ENCODE results near the gene TMPRSS11E.

The TMPRSS11E gene

GRCh38 chr4:68432320-68432719 lies 14.9 kb upstream of the TMPRSS11E start:
- TF ChIP-seq, protein P1, sequence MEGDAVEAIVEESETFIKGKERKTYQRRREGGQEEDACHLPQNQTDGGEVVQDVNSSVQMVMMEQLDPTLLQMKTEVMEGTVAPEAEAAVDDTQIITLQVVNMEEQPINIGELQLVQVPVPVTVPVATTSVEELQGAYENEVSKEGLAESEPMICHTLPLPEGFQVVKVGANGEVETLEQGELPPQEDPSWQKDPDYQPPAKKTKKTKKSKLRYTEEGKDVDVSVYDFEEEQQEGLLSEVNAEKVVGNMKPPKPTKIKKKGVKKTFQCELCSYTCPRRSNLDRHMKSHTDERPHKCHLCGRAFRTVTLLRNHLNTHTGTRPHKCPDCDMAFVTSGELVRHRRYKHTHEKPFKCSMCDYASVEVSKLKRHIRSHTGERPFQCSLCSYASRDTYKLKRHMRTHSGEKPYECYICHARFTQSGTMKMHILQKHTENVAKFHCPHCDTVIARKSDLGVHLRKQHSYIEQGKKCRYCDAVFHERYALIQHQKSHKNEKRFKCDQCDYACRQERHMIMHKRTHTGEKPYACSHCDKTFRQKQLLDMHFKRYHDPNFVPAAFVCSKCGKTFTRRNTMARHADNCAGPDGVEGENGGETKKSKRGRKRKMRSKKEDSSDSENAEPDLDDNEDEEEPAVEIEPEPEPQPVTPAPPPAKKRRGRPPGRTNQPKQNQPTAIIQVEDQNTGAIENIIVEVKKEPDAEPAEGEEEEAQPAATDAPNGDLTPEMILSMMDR (IDR thresholded peaks at IDR 0.05; ENCODE audit: control insufficient read depth, insufficient read depth, low read depth, low read length, missing control alignments), result no peak
- DNase-seq (ENCODE audit: low read depth), result no peak
- no peak overlapping the region for H3K4me3 ChIP-seq (ENCODE audit: control insufficient read depth, low read depth, low read length)

DNA sequence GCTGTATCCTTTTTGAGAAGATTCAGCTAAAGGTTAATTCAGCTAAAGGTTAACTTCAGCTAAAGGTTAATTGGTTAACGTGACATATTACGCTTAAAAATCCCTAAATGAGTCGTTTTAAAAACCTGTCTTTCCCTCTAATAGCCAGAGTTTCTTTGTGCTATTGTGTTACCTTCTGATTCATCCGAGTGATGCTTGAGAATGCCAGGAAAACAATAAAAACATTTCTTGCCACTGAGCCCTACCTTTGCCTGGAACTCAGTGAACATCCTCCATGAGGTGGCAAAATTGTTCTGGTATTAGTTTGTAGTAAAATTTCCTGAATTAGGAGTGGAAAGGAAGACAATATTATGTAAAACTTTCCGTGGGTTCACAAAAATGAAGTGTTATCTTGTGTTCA lies 13.7 kb upstream of the TMPRSS11E start:
- H3K4me3 ChIP-seq (ENCODE audit: control insufficient read depth, low read depth, low read length), result no peak overlapping the region
- TF ChIP-seq, protein P1 (IDR thresholded peaks at IDR 0.05; ENCODE audit: control insufficient read depth, insufficient read depth, low read depth, low read length, missing control alignments), result no peak
- no peak for DNase-seq (ENCODE audit: low read depth)

DNA sequence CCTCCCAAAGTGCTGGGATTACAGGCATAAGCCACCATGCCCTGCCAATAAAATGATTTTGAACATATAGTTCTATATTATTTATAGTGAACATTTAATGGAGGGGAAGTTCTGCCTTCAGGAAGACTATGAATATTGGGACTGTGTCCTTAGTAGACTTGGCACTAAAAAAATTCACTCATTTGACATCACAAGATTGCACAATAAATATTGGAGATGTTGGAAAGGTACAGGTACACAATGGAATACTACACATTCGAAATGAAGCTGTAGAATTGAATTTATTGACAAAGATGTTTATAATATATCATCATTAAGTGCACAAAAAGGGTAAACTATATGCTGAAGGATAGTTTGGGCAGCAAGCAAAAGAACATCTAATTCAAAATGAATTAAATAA lies 13.0 kb upstream of the TMPRSS11E start:
- no peak overlapping the region for H3K4me3 ChIP-seq (ENCODE audit: control insufficient read depth, low read depth, low read length)
- DNase-seq (ENCODE audit: low read depth), result no peak
- TF ChIP-seq, protein P1 (IDR thresholded peaks at IDR 0.05; ENCODE audit: control insufficient read depth, insufficient read depth, low read depth, low read length, missing control alignments), result no peak

GRCh38 chr4:68434836-68435235 lies 12.4 kb upstream of the TMPRSS11E start:
- TF ChIP-seq, protein P1 (IDR thresholded peaks at IDR 0.05; ENCODE audit: control insufficient read depth, insufficient read depth, low read depth, low read length, missing control alignments), result no peak
- H3K4me3 ChIP-seq (ENCODE audit: control insufficient read depth, low read depth, low read length), result no peak overlapping the region
- DNase-seq (ENCODE audit: low read depth), result no peak

DNA sequence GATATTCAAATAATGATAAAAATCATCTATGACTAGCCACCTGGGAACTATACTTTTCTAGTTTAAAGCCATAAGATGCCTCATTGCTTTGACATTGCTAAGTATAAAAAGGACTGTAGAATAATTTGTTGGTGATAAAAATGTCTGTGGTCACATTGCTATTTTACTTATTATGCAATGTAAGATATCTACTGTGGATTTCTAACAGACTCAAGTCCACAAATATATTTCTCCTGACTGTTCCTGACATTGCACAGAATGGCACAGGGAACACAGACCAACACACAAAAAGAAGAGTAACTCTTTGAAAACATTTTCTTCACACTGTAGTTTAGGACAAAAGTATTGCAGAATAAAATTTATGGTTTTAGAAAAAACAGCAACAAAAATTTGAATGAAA lies 2.2 kb upstream of the TMPRSS11E start:
- H3K4me3 ChIP-seq (ENCODE audit: control insufficient read depth, low read depth, low read length), result no peak overlapping the region
- TF ChIP-seq, protein P1 (IDR thresholded peaks at IDR 0.05; ENCODE audit: control insufficient read depth, insufficient read depth, low read depth, low read length, missing control alignments), result no peak
- DNase-seq (ENCODE audit: low read depth), result no peak

DNA sequence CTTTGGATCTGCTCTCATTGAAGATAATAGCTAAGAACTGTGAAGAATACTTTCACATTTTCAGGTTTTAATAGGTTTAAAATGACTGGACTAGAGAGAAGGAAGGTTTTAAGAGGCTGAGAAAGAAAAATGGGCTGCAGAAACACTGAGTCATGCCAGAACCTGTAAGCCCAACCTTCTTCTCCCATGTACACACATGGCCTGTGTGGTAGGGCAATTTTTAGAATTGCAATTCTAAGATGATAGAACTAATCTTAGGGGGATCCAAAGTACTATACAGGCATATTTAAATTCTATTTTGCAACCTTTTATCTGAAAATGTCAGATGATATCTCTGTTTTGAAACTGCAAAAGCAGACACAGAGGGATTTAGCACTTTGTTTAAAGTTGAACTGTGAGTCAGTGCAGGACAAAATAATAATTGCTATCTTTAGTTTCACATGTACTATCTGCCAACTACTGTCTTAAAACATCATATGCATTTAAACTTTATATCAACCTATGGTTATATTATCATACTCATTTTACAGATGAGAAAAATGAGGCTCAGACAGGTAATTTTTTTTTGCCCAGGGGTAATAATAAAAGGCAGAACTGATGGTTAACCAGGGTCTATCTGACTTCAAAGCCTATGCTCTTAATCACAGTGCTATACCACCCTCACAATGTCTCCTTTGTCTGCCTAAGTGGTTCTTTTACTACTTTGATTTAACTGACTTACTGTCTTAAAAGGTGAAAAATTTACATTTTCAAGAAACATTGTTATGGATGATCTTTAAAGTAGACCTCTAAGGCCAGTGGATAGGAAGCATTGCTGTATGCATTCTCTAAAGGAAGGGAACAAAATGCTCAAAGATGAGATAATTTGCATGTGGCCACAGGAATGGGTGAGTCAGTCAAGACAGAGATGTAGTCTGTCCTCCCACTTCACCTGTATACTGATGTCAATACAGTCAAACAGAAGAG lies 4.3 kb downstream of the TMPRSS11E start:
- H3K4me3 ChIP-seq (ENCODE audit: control insufficient read depth, low read depth, low read length), result no peak overlapping the region
- TF ChIP-seq, protein P1 (IDR thresholded peaks at IDR 0.05; ENCODE audit: control insufficient read depth, insufficient read depth, low read depth, low read length, missing control alignments), result no peak
- no peak for DNase-seq (ENCODE audit: low read depth)
